ENCODE results near the gene KIZ. TPM values are rescaled to one million over a fixed set of nuclear protein-coding genes. Genes with fewer than 3 reads are reported as not detected.

KIZ gene
- total RNA-seq, 4 donors from 2014 or later, result 23.2 to 58.7 (median 28.3) TPM

DNA sequence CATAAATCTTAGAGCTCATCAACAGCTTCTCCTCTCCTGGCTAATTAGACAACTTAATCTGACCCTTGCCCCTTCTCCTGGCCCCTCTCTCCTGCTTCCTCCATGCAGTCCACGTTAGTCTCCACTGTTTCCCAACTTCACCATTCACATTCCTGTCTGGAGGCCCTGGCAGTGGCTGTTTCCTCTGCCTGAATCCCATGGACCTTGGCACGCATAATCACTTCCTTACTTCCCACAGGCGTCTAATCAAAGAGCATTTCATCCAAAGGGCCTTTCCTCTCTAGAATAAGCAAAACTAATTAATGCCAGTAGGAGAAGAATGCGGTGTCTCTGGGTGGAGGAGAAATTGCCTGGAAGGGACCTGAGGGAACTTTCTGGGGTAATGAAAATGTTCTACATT is 160.9 kb downstream of the KIZ start:
- no peak overlapping the region for H3K27ac ChIP-seq
- H3K4me1 ChIP-seq, result no peaks in the 10 kb centered on the region
- no peaks in the 10 kb centered on the region for H3K9me3 ChIP-seq
- TF ChIP-seq POLR2A (IDR thresholded peaks at IDR 0.05) (no peak), CTCF (IDR thresholded peaks at IDR 0.05) (no peak)
- H3K36me3 ChIP-seq, result no peaks in the 10 kb centered on the region
- DNase-seq, result no peak
- intact Hi-C loops (cut with DNase I; ENCODE audit: low total_unique reads), result no loop called here
- H3K4me3 ChIP-seq, result no peak overlapping the region
- H3K27me3 ChIP-seq, result no peaks in the 10 kb centered on the region

GRCh38 chr20:21288587-21289370 is 162.9 kb downstream of the KIZ start:
- no peaks in the 10 kb centered on the region for H3K4me1 ChIP-seq
- H3K27ac ChIP-seq, result no peak overlapping the region
- intact Hi-C loops (cut with DNase I; ENCODE audit: low total_unique reads), result no loop called here
- no peak overlapping the region for H3K4me3 ChIP-seq
- H3K27me3 ChIP-seq, result no peaks in the 10 kb centered on the region
- no peak for TF ChIP-seq CTCF (IDR thresholded peaks at IDR 0.05)
- TF ChIP-seq POLR2A (IDR thresholded peaks at IDR 0.05), result no peak
- no peaks in the 10 kb centered on the region for H3K36me3 ChIP-seq
- H3K9me3 ChIP-seq, result no peaks in the 10 kb centered on the region
- no peak for DNase-seq

DNA sequence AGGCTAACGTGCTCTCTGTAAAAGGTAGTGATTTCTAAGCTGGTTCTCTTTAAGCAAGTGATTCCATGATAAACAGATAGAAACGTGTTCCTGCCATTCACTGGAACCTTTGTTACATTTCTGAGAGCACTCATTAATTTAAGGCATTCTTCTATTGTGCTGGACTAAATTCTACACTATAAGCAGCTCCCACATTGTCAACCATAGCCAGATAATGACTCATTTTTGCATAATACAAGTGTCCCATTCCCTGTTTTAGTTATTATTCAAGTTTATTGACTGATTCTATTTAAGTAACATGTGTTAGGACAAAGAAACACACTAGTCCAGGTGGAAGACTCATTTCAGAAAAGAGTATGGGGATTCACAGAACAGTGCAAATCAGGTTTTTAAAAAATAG is 163.8 kb downstream of the KIZ start:
- Histone ChIP-seq H3K27ac (no peak overlapping the region), H3K36me3 (no peaks in the 10 kb centered on the region), H3K9me3 (no peaks in the 10 kb centered on the region), H3K27me3 (no peaks in the 10 kb centered on the region), H3K4me1 (no peaks in the 10 kb centered on the region), H3K4me3 (no peak overlapping the region)
- TF ChIP-seq CTCF (IDR thresholded peaks at IDR 0.05) (no peak), POLR2A (IDR thresholded peaks at IDR 0.05) (no peak)
- intact Hi-C loops (cut with DNase I; ENCODE audit: low total_unique reads), result no loop called here
- no peak for DNase-seq

GRCh38 chr20:21291026-21291425 is 165.1 kb downstream of the KIZ start:
- Histone ChIP-seq H3K27me3 (no peaks in the 10 kb centered on the region), H3K4me1 (no peaks in the 10 kb centered on the region), H3K9me3 (no peaks in the 10 kb centered on the region), H3K4me3 (no peak overlapping the region), H3K27ac (no peak overlapping the region), H3K36me3 (no peaks in the 10 kb centered on the region)
- no peak for DNase-seq
- intact Hi-C loops (cut with DNase I; ENCODE audit: low total_unique reads), result no loop called here
- no peak for TF ChIP-seq POLR2A (IDR thresholded peaks at IDR 0.05)
- no peak for TF ChIP-seq CTCF (IDR thresholded peaks at IDR 0.05)

DNA sequence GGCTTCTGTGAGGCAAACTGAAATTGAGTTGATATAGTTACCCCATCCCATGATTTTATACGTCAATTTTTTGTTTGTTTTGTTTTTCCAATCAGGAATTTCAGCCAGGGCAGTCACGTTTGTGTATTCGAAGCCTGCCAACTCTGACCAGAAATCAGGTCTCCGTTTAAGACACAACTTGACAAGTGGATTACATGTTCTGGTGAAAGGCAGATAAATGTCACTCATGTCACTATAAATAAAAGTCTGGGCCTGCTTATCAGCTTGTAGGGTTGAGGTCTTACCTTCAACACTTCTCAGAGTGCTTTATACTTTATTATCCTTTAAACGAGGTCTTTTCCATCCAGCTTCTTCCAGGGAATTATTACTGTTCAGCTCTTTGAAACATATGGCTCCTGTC is 168.9 kb downstream of the KIZ start:
- H3K27ac ChIP-seq, result no peak overlapping the region
- intact Hi-C loops (cut with DNase I; ENCODE audit: low total_unique reads), result no loop called here
- no peak overlapping the region for H3K4me3 ChIP-seq
- H3K36me3 ChIP-seq, result no peaks in the 10 kb centered on the region
- no peaks in the 10 kb centered on the region for H3K9me3 ChIP-seq
- no peak for DNase-seq
- H3K27me3 ChIP-seq, result no peaks in the 10 kb centered on the region
- H3K4me1 ChIP-seq, result no peaks in the 10 kb centered on the region
- TF ChIP-seq CTCF (IDR thresholded peaks at IDR 0.05), result no peak
- TF ChIP-seq POLR2A (IDR thresholded peaks at IDR 0.05), result no peak

Small RNA genes lying within 50 kb of the gene (small RNA-seq; reads per million reads assigned to genes)
- gene RNA5SP477, result not detected

Other genes starting within 250 kb of the KIZ start
- gene LINC00237, start 19.7 kb upstream of the KIZ start, total RNA-seq, result not detected
- 100 to 1,000 TPM in 1 of 4 donors, 10 to 100 TPM in 3; 32.6 to 100 (median 51.7) TPM for gene XRN2, start 177.2 kb downstream of the KIZ start, total RNA-seq